SU-DHL-6 (cell line): ENCODE measurements around the gene PFDN1.

Source experiments
- H2AFZ ChIP-seq: fragments of 200-600 bp; sonication (generic); 2 replicates; pipeline ENCODE4 v1.6.1; 2014; ENCODE audit warnings: low read depth, mild to moderate bottlenecking, moderate library complexity, mixed read lengths, antibody characterized with exemption, low read length; ENCODE audit not compliant: severe bottlenecking
- H3F3A ChIP-seq: fragments of 200-600 bp; shearing (Covaris generic); 2 replicates; pipeline ENCODE4 v1.6.0; 2016; ENCODE audit warnings: antibody characterized with exemption, mild to moderate bottlenecking; ENCODE audit not compliant: insufficient read depth
- H3K27ac ChIP-seq: fragments of 200-600 bp; sonication (generic); 2 replicates; pipeline ENCODE4 v1.5.1; 2016; ENCODE audit warnings: low read depth, mild to moderate bottlenecking, low read length, moderate library complexity, mixed read lengths
- H3K27me3 ChIP-seq: fragments of 200-600 bp; sonication (generic), shearing (Covaris generic); 2 replicates; pipeline ENCODE4 v1.6.0; 2014; ENCODE audit warnings: mild to moderate bottlenecking, low read length
- H3K36me3 ChIP-seq: fragments of 200-600 bp; sonication (generic); 2 replicates; pipeline ENCODE4 v1.6.1; 2014; ENCODE audit warnings: mild to moderate bottlenecking, low read length, mixed read lengths
- H3K4me2 ChIP-seq: fragments of 300-600, 200-600 bp; shearing (Covaris generic), sonication (generic); 2 replicates; pipeline ENCODE4 v1.6.0; 2014; ENCODE audit warnings: low read length, low read depth, mild to moderate bottlenecking; ENCODE audit not compliant: poor library complexity, severe bottlenecking
- H3K4me3 ChIP-seq: fragments of 200-600 bp; sonication (generic); 2 replicates; pipeline ENCODE4 v1.5.1; 2014; ENCODE audit warnings: antibody characterized with exemption, low read length, mild to moderate bottlenecking, mixed read lengths; ENCODE audit not compliant: insufficient read depth, poor library complexity, severe bottlenecking
- H3K79me2 ChIP-seq: fragments of 200-600 bp; sonication (generic); 2 replicates; pipeline ENCODE4 v1.6.1; 2014; ENCODE audit warnings: mild to moderate bottlenecking, low read length, moderate library complexity; ENCODE audit not compliant: insufficient read depth
- H3K9ac ChIP-seq: fragments of 200-600 bp; sonication (generic); 2 replicates; pipeline ENCODE4 v1.7.0; 2014; ENCODE audit warnings: mild to moderate bottlenecking, low read length
- H3K9me2 ChIP-seq: fragments of 200-600 bp; sonication (generic); replicated peaks from 2 replicates; pipeline ENCODE4 v1.6.1; 2014; ENCODE audit warnings: low read length; ENCODE audit not compliant: insufficient read depth
- H3K9me3 ChIP-seq: fragments of 200-600 bp; sonication (generic); 2 replicates; pipeline ENCODE4 v1.6.1; 2014; ENCODE audit warnings: low read length, mixed read lengths; ENCODE audit not compliant: insufficient read depth
- H4K20me1 ChIP-seq: fragments of 200-600 bp; sonication (generic); 2 replicates; pipeline ENCODE4 v1.6.1; 2014; ENCODE audit warnings: low read depth, mild to moderate bottlenecking, antibody characterized with exemption, low read length, moderate library complexity, mixed read lengths
- EZH2phosphoT487 ChIP-seq: fragments of 200-600 bp; sonication (generic), shearing (Covaris generic); conservative IDR thresholded peaks from 2 replicates; pipeline ENCODE4 v1.6.1; 2018; ENCODE audit warnings: mild to moderate bottlenecking, antibody characterized with exemption, low read length, moderate library complexity, mixed read lengths
- TF ChIP-seq, protein P1 (sequence below): fragments of 200-600 bp; sonication (generic); IDR thresholded peaks from one replicate; pipeline ENCODE4 v1.5.1; 2017; ENCODE audit warnings: antibody characterized with exemption, mild to moderate bottlenecking, low read length, moderate library complexity; ENCODE audit not compliant: insufficient read depth, poor library complexity, severe bottlenecking

PFDN1 gene

DNA sequence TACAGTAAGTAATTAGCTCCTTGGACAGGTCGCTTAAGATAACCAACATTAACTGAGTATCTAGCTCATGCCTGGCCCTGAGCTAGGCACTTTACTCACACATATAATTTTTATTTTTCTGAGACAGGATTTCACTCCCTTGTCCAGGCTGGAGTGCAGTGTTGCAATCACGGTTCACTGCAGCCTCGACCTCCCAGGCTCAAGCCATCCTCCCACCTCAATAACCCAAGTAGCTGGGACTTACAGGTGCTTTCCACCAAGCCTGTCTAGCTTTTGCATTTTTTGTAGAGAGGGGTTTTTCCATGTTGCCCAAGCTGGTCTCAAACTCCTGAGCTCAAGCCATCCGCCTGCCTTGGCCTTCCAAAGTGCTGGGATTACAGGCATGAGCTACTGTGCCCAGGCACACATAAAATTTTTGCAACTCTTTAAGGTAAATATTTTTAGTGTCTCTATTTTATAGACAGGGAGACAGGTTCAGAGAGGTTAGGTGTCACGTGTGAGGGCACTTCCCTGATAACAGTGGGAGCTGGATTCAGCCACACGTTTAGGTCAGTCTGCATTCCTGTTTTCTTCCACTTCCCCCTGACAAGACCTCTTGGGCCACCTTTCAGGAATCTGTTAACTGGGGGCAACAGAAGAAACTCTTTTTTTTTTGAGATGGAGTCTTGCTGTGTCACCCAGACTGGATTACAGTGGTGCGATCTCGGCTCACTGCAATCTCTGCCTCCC, 25.3 kb upstream of the PFDN1 start:
- H3K4me3 ChIP-seq = no peak overlapping the region
- H3K4me2 ChIP-seq = no peak overlapping the region
- H4K20me1 ChIP-seq = no peaks in the 10 kb centered on the region
- H3K9me2 ChIP-seq = no peaks in the 10 kb centered on the region
- no peak overlapping the region for H2AFZ ChIP-seq
- no peak overlapping the region for H3K9ac ChIP-seq
- no peak overlapping the region for H3K27ac ChIP-seq
- H3K9me3 ChIP-seq = no peaks in the 10 kb centered on the region
- H3K27me3 ChIP-seq = no peaks in the 10 kb centered on the region; the same call in 1 of the 2 replicates
- TF ChIP-seq EZH2phosphoT487 = no peak
- TF ChIP-seq, protein P1, sequence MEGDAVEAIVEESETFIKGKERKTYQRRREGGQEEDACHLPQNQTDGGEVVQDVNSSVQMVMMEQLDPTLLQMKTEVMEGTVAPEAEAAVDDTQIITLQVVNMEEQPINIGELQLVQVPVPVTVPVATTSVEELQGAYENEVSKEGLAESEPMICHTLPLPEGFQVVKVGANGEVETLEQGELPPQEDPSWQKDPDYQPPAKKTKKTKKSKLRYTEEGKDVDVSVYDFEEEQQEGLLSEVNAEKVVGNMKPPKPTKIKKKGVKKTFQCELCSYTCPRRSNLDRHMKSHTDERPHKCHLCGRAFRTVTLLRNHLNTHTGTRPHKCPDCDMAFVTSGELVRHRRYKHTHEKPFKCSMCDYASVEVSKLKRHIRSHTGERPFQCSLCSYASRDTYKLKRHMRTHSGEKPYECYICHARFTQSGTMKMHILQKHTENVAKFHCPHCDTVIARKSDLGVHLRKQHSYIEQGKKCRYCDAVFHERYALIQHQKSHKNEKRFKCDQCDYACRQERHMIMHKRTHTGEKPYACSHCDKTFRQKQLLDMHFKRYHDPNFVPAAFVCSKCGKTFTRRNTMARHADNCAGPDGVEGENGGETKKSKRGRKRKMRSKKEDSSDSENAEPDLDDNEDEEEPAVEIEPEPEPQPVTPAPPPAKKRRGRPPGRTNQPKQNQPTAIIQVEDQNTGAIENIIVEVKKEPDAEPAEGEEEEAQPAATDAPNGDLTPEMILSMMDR = no peak
- no peaks in the 10 kb centered on the region for H3K79me2 ChIP-seq
- H3K36me3 ChIP-seq = no peaks in the 10 kb centered on the region
- H3F3A ChIP-seq = no peaks in the 10 kb centered on the region

DNA sequence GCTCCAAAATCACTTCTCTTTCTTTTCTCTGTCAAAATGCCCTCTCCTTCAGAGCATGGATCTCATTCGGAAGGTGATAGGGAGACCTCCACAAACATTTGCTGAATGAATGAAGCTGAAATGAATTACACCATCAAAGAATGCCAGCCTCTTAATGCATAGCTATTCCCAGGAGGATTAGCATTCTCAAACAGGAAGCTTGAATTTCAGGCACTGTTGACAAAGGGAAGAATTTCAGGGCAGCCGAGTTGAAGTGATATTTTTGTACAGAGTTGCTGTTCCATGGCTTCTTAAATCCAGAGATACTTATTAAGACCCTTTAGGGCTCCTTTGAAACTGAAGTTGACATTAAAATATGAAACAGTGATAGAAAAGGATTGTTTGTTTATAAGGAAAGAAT, 24.7 kb upstream of the PFDN1 start:
- no peak for TF ChIP-seq EZH2phosphoT487
- TF ChIP-seq, protein P1 = no peak
- no peak overlapping the region for H3K9ac ChIP-seq
- H3K9me3 ChIP-seq = no peaks in the 10 kb centered on the region
- no peaks in the 10 kb centered on the region for H3K79me2 ChIP-seq
- no peaks in the 10 kb centered on the region for H4K20me1 ChIP-seq
- H3F3A ChIP-seq = no peaks in the 10 kb centered on the region
- H2AFZ ChIP-seq = no peak overlapping the region
- H3K4me3 ChIP-seq = no peak overlapping the region
- no peaks in the 10 kb centered on the region; the same call in 1 of the 2 replicates for H3K27me3 ChIP-seq
- H3K27ac ChIP-seq = no peak overlapping the region
- no peaks in the 10 kb centered on the region for H3K9me2 ChIP-seq
- no peak overlapping the region for H3K4me2 ChIP-seq
- H3K36me3 ChIP-seq = no peaks in the 10 kb centered on the region

DNA sequence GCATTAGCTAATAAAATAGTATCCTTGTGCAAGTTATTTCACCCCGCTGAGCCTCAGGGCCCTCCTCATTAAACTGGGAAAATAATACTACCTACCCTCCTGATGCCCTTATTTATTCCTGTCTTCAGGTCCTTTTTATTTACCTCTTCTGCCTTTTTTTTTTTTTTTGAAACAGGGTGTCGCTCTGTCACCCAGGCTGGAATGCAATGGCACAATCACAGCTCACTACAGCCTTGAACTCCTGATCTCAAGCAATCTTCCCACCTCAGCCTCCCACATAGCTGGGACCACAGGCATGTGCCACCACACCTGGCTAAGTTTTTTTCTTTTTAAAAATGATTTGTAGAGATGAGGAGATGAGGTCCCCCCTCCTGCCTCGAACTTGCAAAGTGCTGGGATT, 22.6 kb upstream of the PFDN1 start:
- Histone ChIP-seq H3K27ac (no peak overlapping the region), H3K9ac (no peak overlapping the region), H3K36me3 (no peaks in the 10 kb centered on the region), H3F3A (no peaks in the 10 kb centered on the region), H3K4me2 (no peak overlapping the region), H3K9me2 (no peaks in the 10 kb centered on the region), H3K27me3 (no peaks in the 10 kb centered on the region; the same call in 1 of the 2 replicates), H3K9me3 (no peaks in the 10 kb centered on the region), H3K79me2 (no peaks in the 10 kb centered on the region), H3K4me3 (no peak overlapping the region), H2AFZ (no peak overlapping the region), H4K20me1 (no peaks in the 10 kb centered on the region)
- TF ChIP-seq, protein P1 = no peak
- TF ChIP-seq EZH2phosphoT487 = no peak
